DND-41 (cell line): ENCODE measurements around the gene TBC1D5.

Experiments
- CTCF ChIP-seq: IDR thresholded peaks from 2 replicates; pipeline ENCODE4 v1.5.1; 2012; ENCODE audit warnings: borderline replicate concordance, low read length, moderate library complexity, mild to moderate bottlenecking; ENCODE audit not compliant: poor library complexity, severe bottlenecking; ENCODE audit errors: extremely low read depth
- EZH2 ChIP-seq: IDR thresholded peaks from 3 replicates; pipeline ENCODE4 v1.6.1; 2012; ENCODE audit warnings: borderline replicate concordance, low read depth, mild to moderate bottlenecking, moderate library complexity, low read length, inconsistent platforms; ENCODE audit not compliant: severe bottlenecking

DNA sequence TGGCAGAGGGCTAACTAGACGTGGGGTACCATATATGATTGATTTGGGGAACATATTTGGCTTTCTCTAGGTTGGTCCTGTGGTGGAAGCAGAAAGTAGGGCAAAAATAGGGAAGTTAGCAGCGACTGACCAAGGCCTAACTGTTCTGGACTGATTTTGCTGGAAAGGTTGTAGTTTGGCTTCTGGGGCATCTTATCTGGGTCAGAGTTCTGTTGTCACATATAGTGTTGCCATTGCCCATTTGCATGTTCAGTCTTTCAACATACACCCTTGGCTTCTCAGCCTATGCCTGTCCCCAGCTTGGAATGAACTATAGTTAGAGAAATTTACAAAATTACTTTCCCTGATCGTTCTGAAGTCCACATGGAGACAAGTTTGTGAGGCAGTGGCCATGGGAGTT is 426.5 kb downstream of the TBC1D5 start:
- TF ChIP-seq CTCF (no peak), EZH2 (no peak)
